HepG2 (cell line): ENCODE results near the gene HDAC5. TPM values are rescaled to one million over a fixed set of nuclear protein-coding genes. Genes with fewer than 3 reads are reported as not detected.

Experiments
- ATAC-seq: fragments of 200-7000 bp; cut with Tn5 transposase; 3 replicates; pipeline ENCODE4 v1.9.1; 2020; ENCODE audit warnings: mild to moderate bottlenecking, moderate library complexity
- BruUV-seq: library from RNA; stranded (reverse); fragments of 400-500 nt; replicated peaks from 2 replicates; lab custom pipeline; 2021; lab: Mats Ljungman, UMichigan
- CTCF ChIA-PET: fragments of 300-600 bp; formaldehyde crosslinking; extraction: SDS; loops from one replicate; lab custom pipeline; 2021; ENCODE audit warnings: low total read pairs, inconsistent platforms, low intra/inter-chr PET ratio; lab: Yijun Ruan, JAX
- POLR2A ChIA-PET: fragments of 350-600 bp; sonication (Branson Sonifier 250); formaldehyde crosslinking; loops from one replicate; lab custom pipeline; 2020; ENCODE audit warnings: antibody characterized with exemption, inconsistent platforms; lab: Yijun Ruan, JAX
- DNase-seq: peaks from one replicate; pipeline ENCODE4 v3.0.0-alpha.2; 2015; ENCODE audit warnings: low spot score
- FAIRE-seq: peaks from 3 replicates; lab custom pipeline; 2011; peaks lifted over from hg19 to GRCh38; lab: Jason Lieb, UNC
- H2AFZ ChIP-seq: one replicate; pipeline ENCODE4 v1.6.1; 2011; ENCODE audit warnings: low read length, inconsistent platforms
- H3K27ac ChIP-seq: fragments of 300-600 bp; 3 replicates; pipeline ENCODE4 v1.8.0; 2011; ENCODE audit warnings: mixed run types, mild to moderate bottlenecking, mixed read lengths, low read length, inconsistent platforms; ENCODE audit not compliant: insufficient read depth; ENCODE audit errors: extremely low read length
- H3K27me3 ChIP-seq, 2 experiments: fragments of 200-600 bp in 1 of 2; 2 replicates in 1 of 2; 3 replicates in 1 of 2; pipeline versions ENCODE4 v1.6.0 to v1.8.0; 2011; ENCODE audit warnings: low read length in 2 of 2, mild to moderate bottlenecking in 2 of 2, moderate library complexity in 2 of 2, inconsistent platforms in 1 of 2; ENCODE audit not compliant: insufficient read depth in 2 of 2, control insufficient read depth in 1 of 2
- H3K36me3 ChIP-seq, 2 experiments: fragments of 200-600 bp in 1 of 2; replicated peaks in 1 of 2; 2 replicates in 1 of 2; 3 replicates in 1 of 2; pipeline versions ENCODE4 v1.5.1 to v1.8.0; 2011; ENCODE audit warnings: low read length in 2 of 2, inconsistent platforms in 1 of 2; ENCODE audit not compliant: insufficient read depth in 2 of 2, control insufficient read depth in 1 of 2
- H3K4me1 ChIP-seq: 2 replicates; pipeline ENCODE4 v1.5.1; 2012; ENCODE audit warnings: low read length, inconsistent platforms; ENCODE audit not compliant: insufficient read depth
- H3K4me2 ChIP-seq: 2 replicates; pipeline ENCODE4 v1.6.0; 2011; ENCODE audit warnings: low read depth, low read length, inconsistent platforms
- H3K4me3 ChIP-seq, 3 experiments: fragments of 200-600 bp in 1 of 3; sonication (generic), shearing (Covaris generic) in 1 of 3; replicated peaks in 1 of 3; 2 replicates each; pipeline ENCODE4 v1.5.1; 2011 to 2016; ENCODE audit warnings: low read length in 3 of 3, inconsistent platforms in 2 of 3, low read depth in 2 of 3, mild to moderate bottlenecking in 2 of 3, control low read depth in 1 of 3, mixed read lengths in 1 of 3; ENCODE audit not compliant: insufficient read depth in 1 of 3
- H3K79me2 ChIP-seq: one replicate; pipeline ENCODE4 v1.6.1; 2011; ENCODE audit warnings: low read length, inconsistent platforms; ENCODE audit not compliant: insufficient read depth
- H3K9ac ChIP-seq: 2 replicates; pipeline ENCODE4 v1.6.0; 2011; ENCODE audit warnings: mild to moderate bottlenecking, low read depth, low read length, inconsistent platforms; ENCODE audit not compliant: insufficient read depth
- H3K9me3 ChIP-seq: 2 replicates; pipeline ENCODE4 v1.5.1; 2012; ENCODE audit warnings: mild to moderate bottlenecking, low read length
- H4K20me1 ChIP-seq: 2 replicates; pipeline ENCODE4 v1.6.0; 2011; ENCODE audit warnings: inconsistent platforms, mild to moderate bottlenecking, low read length, moderate library complexity; ENCODE audit not compliant: insufficient read depth
- AHR ChIP-seq: IDR thresholded peaks from 2 replicates; pipeline ENCODE4 v1.6.1; 2018; ENCODE audit warnings: missing genetic modification reagents, missing compliant biosample characterization
- ARID2 ChIP-seq: sonication (generic); formaldehyde crosslinking; IDR thresholded peaks from 2 replicates; pipeline ENCODE4 v1.8.1; 2022; ENCODE audit warnings: mild to moderate bottlenecking, missing genetic modification reagents, borderline replicate concordance
- EHMT2 ChIP-seq: fragments of 200-600 bp; sonication (generic); IDR thresholded peaks from 2 replicates; pipeline ENCODE4 v1.7.0; 2017; ENCODE audit warnings: antibody characterized with exemption, low read depth, low read length, borderline replicate concordance
- GABPA ChIP-seq, 2 experiments: IDR thresholded peaks; 2 replicates each; pipeline ENCODE4 v1.6.1; 2011 to 2016; ENCODE audit warnings: low read depth in 2 of 2, low read length in 1 of 2, missing biosample characterization in 1 of 2, missing genetic modification characterization in 1 of 2
- JARID2 ChIP-seq: sonication (generic); formaldehyde crosslinking; IDR thresholded peaks from 2 replicates; pipeline ENCODE4 v1.8.1; 2023; ENCODE audit warnings: missing genetic modification reagents, inconsistent platforms; ENCODE audit not compliant: insufficient replicate concordance
- NCOA1 ChIP-seq: sonication (generic); formaldehyde crosslinking; IDR thresholded peaks from 2 replicates; pipeline ENCODE4 v1.9.0; 2021; ENCODE audit warnings: missing genetic modification reagents
- NFATC3 ChIP-seq: sonication (generic); formaldehyde crosslinking; IDR thresholded peaks from 2 replicates; pipeline ENCODE4 v1.5.1; 2020; ENCODE audit warnings: mild to moderate bottlenecking, missing genetic modification reagents
- THRA ChIP-seq: sonication (generic); formaldehyde crosslinking; IDR thresholded peaks from 2 replicates; pipeline ENCODE4 v1.4.0; 2020; ENCODE audit warnings: missing genetic modification reagents, borderline replicate concordance
- ZBTB3 ChIP-seq: sonication (generic); formaldehyde crosslinking; IDR thresholded peaks from 2 replicates; pipeline ENCODE4 v1.4.0; 2020; ENCODE audit warnings: low read depth, mild to moderate bottlenecking, moderate library complexity, missing genetic modification reagents, borderline replicate concordance
- ZNF780A ChIP-seq: sonication (generic); formaldehyde crosslinking; IDR thresholded peaks from 2 replicates; pipeline ENCODE4 v1.8.0; 2022; ENCODE audit warnings: mild to moderate bottlenecking, missing genetic modification reagents, moderate library complexity
- WGBS: methylation state at CpG from one replicate; pipeline ENCODE4 v1.1.6; 2017; ENCODE audit warnings: low lambda C conversion rate; 5-methylcytosine and 5-hydroxymethylcytosine counted together
- in situ Hi-C: cut with HindIII; loops from 2 replicates; pipeline ENCODE4 v1.10.0; 2017; ENCODE audit warnings: low pct_unique_long_range_greater_than_20kb; ENCODE audit not compliant: extremely low pct_ligation_motif_present
- intact Hi-C: fragments of 100-400 bp; cut with micrococcal nuclease; formaldehyde crosslinking; loops from one replicate; pipeline ENCODE4 v1.10.0; 2022; ENCODE audit not compliant: unreplicated experiment
- polyA plus RNA-seq, 8 experiments: library from polyadenylated mRNA; depleted of rRNA in 3 of 8; stranded (reverse) in 7 of 8; unstranded in 1 of 8; fragments of >200 nt; fragmentation: Illumina TruSeq in 4 of 8; extraction: Trizol in 4 of 8; gene quantifications; 2 replicates each; pipeline versions ENCODE4 v1.2.1 to v1.2.3, GENCODE V29; 2011 to 2016; ENCODE audit warnings: low read depth in 4 of 8, missing spikeins in 1 of 8, mixed read lengths in 1 of 8; ENCODE audit not compliant: insufficient read depth in 1 of 8
- total RNA-seq, 5 experiments: library from RNA; depleted of rRNA; stranded (reverse); fragments of >200 nt; fragmentation: Illumina TruSeq; extraction: Trizol; gene quantifications; 2 replicates each; pipeline ENCODE4 v1.2.3, GENCODE V29; 2016; ENCODE audit warnings: low read depth in 1 of 5
- TF ChIP-seq, protein P1 (sequence below): sonication (generic); formaldehyde crosslinking; IDR thresholded peaks from 2 replicates; pipeline ENCODE4 v1.4.0; 2020; ENCODE audit warnings: missing genetic modification reagents
- TF ChIP-seq, protein P2 (sequence below): sonication (generic); formaldehyde crosslinking; IDR thresholded peaks from 2 replicates; pipeline ENCODE4 v1.4.0; 2020; ENCODE audit warnings: mild to moderate bottlenecking, missing genetic modification reagents

Gene HDAC5
- total and polyA plus RNA-seq, 2 of the 13 experiments (the other 11 are each of a cell fraction or from before 2014, with no cell fraction given): 46.4 to 85.4 TPM

DNA sequence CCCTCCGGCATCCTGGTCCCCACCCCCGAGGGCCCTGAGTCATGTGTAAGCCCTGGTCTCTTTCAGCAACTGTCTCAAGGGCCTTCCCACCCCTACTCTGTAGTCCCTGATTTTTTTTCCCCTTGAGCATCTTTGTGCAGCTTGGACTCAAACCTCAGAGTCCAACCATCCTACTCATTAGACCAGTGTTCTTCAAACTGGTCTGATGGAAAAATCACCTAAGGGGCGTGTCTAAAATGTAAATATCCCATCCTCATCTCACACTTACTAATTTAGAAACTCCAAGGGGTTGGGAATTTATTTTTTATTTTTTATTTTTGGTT lies 52.3 kb downstream of the HDAC5 start (continued):
- TF ChIP-seq, protein P1, sequence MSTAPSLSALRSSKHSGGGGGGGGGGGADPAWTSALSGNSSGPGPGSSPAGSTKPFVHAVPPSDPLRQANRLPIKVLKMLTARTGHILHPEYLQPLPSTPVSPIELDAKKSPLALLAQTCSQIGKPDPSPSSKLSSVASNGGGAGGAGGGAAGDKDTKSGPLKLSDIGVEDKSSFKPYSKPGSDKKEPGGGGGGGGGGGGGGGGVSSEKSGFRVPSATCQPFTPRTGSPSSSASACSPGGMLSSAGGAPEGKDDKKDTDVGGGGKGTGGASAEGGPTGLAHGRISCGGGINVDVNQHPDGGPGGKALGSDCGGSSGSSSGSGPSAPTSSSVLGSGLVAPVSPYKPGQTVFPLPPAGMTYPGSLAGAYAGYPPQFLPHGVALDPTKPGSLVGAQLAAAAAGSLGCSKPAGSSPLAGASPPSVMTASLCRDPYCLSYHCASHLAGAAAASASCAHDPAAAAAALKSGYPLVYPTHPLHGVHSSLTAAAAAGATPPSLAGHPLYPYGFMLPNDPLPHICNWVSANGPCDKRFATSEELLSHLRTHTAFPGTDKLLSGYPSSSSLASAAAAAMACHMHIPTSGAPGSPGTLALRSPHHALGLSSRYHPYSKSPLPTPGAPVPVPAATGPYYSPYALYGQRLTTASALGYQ (CRISPR knock-in tag): no peak; the same call in 1 of the 2 replicates
- TF ChIP-seq NCOA1: 0 out of 2 replicates have a peak, but pooled peaks have one; percentile 2
- no peak for TF ChIP-seq NFATC3 (CRISPR knock-in tag)
- 0 out of 2 replicates have a peak, but pooled peaks have one; percentile 9 for TF ChIP-seq ZNF780A (CRISPR knock-in tag)
- TF ChIP-seq THRA (CRISPR knock-in tag): no peak
- TF ChIP-seq, all 625 proteins: peak for 20

DNA sequence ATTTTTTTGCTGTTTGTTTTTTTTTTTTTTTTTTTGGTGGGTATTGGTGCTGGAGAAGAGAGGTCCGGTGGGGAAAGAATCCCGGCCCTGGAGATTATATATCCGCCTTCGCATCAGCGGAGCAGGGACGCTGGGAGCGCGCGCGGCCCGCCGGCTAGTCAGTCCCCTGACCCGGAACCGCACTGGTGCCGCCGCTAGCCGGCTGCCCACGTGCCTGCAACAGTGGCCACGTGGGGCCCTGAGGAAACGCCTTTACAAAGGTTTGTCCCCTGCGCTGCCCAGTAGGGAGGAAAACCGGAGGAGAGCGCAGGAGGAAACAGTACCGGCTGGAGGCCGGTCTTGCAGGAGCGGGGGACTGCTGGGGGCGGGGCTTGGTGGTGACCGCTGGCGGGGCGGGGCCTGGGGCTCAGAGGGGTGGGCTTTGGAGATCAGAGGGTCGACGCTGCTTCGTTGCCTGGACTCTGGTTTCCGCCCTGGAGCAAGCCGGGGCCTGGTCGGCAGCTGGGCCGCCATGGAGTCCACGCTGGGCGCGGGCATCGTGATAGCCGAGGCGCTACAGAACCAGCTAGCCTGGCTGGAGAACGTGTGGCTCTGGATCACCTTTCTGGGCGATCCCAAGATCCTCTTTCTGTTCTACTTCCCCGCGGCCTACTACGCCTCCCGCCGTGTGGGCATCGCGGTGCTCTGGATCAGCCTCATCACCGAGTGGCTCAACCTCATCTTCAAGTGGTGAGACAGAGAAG lies 52.8 kb downstream of the HDAC5 start, which contains the start of gene G6PC3:
G6PC3 (plus strand) TSS at position 281 of the 743 bp plus-strand sequence; CDS start at position 512, 231 bp downstream.
- POLR2A ChIA-PET: interaction anchor here (0.6 to 4.6 kb wide), 16 partner anchors 15 to 1244 kb away, joined by 3 to 16 read pairs (median 6); partner anchors contain the start of genes HDAC5, TMEM101, TMUB2 and UBTF
- no peaks in the 10 kb centered on the region; the same call in 1 of the 2 replicates for H4K20me1 ChIP-seq
- H3K4me2 ChIP-seq: peak within 1 kb of the TSS; percentile 98
- ATAC-seq: peak; percentile 84
- peak within 1 kb of the TSS; percentile 92 for H3K9ac ChIP-seq
- CTCF ChIA-PET: interaction anchor here (1.3 kb wide), 1 partner anchor 12 kb away, joined by 3 read pairs; no protein-coding TSS in a partner anchor
- peak within 1 kb of the TSS; percentile 88 for H3K27ac ChIP-seq
- peak; percentile 99 for DNase-seq
- H3K4me3 ChIP-seq: peak within 1 kb of the TSS; percentile 63 to 96 (median 77)
- H3K9me3 ChIP-seq: no peaks in the 10 kb centered on the region
- intact Hi-C loops (loop anchor here (1.0 to 2.0 kb wide), 2 partner anchors 21 to 40 kb away; no protein-coding TSS in a partner anchor), in situ Hi-C loops (no loop called here)
- peaks cover 34% of the 10 kb centered on the region for H3K4me1 ChIP-seq
- peaks cover 0 to 3% of the 10 kb centered on the region in 2 experiments; a peak in 1 of 5 replicates for H3K27me3 ChIP-seq
- no TSS peak for BruUV-seq
- 1% methylated on average over 44 of the region's 53 CpGs for WGBS
- H3K79me2 ChIP-seq: peaks cover 18% of the 10 kb centered on the region
- H2AFZ ChIP-seq: no peak within 1 kb of the TSS
- H3K36me3 ChIP-seq: peaks cover 2 to 16% of the 10 kb centered on the region in 2 experiments; a peak in 4 of 5 replicates
- no peak for FAIRE-seq
- TF ChIP-seq ZBTB3 (CRISPR knock-in tag) (peak; percentile 86), JARID2 (CRISPR knock-in tag) (peak; percentile 69), EHMT2 (no peak), ARID2 (CRISPR knock-in tag) (peak; percentile 94), AHR (CRISPR knock-in tag) (peak; percentile 90; the same call in 1 of the 2 replicates), GABPA (IDR thresholded peaks at IDR 0.05; ENCODE audit: low read depth, low read length) (peak; percentile 75), GABPA (CRISPR knock-in tag; IDR thresholded peaks at IDR 0.05; ENCODE audit: low read depth) (peak; percentile 93)
- TF ChIP-seq, protein P2, sequence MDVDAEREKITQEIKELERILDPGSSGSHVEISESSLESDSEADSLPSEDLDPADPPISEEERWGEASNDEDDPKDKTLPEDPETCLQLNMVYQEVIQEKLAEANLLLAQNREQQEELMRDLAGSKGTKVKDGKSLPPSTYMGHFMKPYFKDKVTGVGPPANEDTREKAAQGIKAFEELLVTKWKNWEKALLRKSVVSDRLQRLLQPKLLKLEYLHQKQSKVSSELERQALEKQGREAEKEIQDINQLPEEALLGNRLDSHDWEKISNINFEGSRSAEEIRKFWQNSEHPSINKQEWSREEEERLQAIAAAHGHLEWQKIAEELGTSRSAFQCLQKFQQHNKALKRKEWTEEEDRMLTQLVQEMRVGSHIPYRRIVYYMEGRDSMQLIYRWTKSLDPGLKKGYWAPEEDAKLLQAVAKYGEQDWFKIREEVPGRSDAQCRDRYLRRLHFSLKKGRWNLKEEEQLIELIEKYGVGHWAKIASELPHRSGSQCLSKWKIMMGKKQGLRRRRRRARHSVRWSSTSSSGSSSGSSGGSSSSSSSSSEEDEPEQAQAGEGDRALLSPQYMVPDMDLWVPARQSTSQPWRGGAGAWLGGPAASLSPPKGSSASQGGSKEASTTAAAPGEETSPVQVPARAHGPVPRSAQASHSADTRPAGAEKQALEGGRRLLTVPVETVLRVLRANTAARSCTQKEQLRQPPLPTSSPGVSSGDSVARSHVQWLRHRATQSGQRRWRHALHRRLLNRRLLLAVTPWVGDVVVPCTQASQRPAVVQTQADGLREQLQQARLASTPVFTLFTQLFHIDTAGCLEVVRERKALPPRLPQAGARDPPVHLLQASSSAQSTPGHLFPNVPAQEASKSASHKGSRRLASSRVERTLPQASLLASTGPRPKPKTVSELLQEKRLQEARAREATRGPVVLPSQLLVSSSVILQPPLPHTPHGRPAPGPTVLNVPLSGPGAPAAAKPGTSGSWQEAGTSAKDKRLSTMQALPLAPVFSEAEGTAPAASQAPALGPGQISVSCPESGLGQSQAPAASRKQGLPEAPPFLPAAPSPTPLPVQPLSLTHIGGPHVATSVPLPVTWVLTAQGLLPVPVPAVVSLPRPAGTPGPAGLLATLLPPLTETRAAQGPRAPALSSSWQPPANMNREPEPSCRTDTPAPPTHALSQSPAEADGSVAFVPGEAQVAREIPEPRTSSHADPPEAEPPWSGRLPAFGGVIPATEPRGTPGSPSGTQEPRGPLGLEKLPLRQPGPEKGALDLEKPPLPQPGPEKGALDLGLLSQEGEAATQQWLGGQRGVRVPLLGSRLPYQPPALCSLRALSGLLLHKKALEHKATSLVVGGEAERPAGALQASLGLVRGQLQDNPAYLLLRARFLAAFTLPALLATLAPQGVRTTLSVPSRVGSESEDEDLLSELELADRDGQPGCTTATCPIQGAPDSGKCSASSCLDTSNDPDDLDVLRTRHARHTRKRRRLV: peak; percentile 89
